SK-N-SH (cell line): ENCODE data around the gene SECTM1.

Experiments
- CHD2 ChIP-seq: fragments of 150-350 bp; IDR thresholded peaks from 2 replicates; pipeline ENCODE4 v1.6.1; 2018; ENCODE audit warnings: low read length; ENCODE audit not compliant: partially characterized antibody
- CTCF ChIP-seq: fragments of 200-600 bp; sonication (generic); IDR thresholded peaks from 2 replicates; pipeline ENCODE4 v1.6.1; 2017; ENCODE audit warnings: antibody characterized with exemption, mild to moderate bottlenecking, moderate library complexity
- EZH2phosphoT487 ChIP-seq: fragments of 200-600 bp; sonication (generic); IDR thresholded peaks from 2 replicates; pipeline ENCODE4 v1.6.1; 2017; ENCODE audit warnings: low read depth, mixed run types, mild to moderate bottlenecking, antibody characterized with exemption, moderate library complexity, borderline replicate concordance
- FOXM1 ChIP-seq: IDR thresholded peaks from 2 replicates; pipeline ENCODE4 v1.4.0; 2012; ENCODE audit warnings: low read depth, mild to moderate bottlenecking
- MAX ChIP-seq: IDR thresholded peaks from 2 replicates; pipeline ENCODE4 v1.4.0; 2012; ENCODE audit warnings: low read depth
- RAD21 ChIP-seq: IDR thresholded peaks from 2 replicates; pipeline ENCODE4 v1.6.1; 2012; ENCODE audit warnings: mild to moderate bottlenecking, low read length
- RXRA ChIP-seq: IDR thresholded peaks from 2 replicates; pipeline ENCODE4 v1.4.0; 2012; ENCODE audit warnings: low read depth, mild to moderate bottlenecking, borderline replicate concordance
- SIN3A ChIP-seq: IDR thresholded peaks from 2 replicates; pipeline ENCODE4 v1.6.1; 2012; ENCODE audit warnings: low read depth, mild to moderate bottlenecking, low read length, moderate library complexity, borderline replicate concordance
- YY1 ChIP-seq: IDR thresholded peaks from 2 replicates; pipeline ENCODE4 v1.4.0; 2012; ENCODE audit warnings: low read depth, mild to moderate bottlenecking

- no peak for TF ChIP-seq CTCF
- no peak for TF ChIP-seq RXRA
- peak; percentile 64 for TF ChIP-seq CHD2
- no peak for TF ChIP-seq EZH2phosphoT487
- peak; percentile 62; the same call in 1 of the 2 replicates for TF ChIP-seq SIN3A
- peak; percentile 84 for TF ChIP-seq MAX
- TF ChIP-seq FOXM1, result no peak
- TF ChIP-seq YY1, result peak; percentile 14
- TF ChIP-seq RAD21, result 0 out of 2 replicates have a peak, but pooled peaks have one; percentile 9
These were observed 41.1 kb downstream of the SECTM1 start for GRCh38 chr17:82292251-82293154.
